COLO668 (cell line): Measurements from ENCODE around the gene WHRN.
A peak's percentile ranks its signal among the peaks of the same experiment; 100 is the strongest.

ENCODE experiments used
- DNase-seq: peaks from one replicate; lab custom pipeline; 2025; ENCODE audit not compliant: unreplicated experiment; lab: John Stamatoyannopoulos, UW

WHRN gene

DNA sequence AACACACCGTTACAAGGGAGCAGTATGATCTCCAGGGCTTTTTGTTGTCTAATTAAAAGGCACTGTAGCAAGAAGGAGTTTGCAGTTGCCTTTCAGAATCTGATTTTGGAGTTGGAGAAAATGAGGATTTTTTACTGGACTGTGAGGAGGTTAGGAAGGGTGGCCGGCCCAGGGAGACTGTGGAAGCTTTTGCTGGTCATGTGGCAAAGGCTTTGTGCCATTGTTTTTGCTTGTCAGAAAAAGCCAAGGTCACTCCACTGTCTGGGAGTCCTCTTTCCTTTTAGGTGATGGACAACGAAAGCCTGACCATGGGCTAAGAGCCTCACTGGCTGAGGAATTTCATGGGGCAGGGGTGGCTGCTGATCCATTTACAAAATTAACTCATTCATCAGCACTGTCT, 10.3 kb upstream of the WHRN start:
- DNase-seq = no peak

DNA sequence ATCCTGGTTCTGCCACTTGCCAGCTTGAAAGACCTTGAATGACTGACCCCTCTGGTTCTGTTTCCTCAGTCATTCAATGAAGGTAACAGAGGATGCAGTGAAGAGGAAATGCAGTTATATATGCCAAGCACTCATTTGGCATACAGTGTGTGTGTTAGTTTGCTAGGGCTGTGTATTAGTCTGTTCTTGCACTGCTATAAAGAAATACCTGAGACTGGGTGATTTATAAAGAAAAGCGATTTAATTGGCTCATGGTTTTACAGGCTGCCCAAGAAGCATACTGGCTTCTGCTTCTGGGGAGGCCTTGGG, 8.6 kb upstream of the WHRN start:
- no peak for DNase-seq

DNA sequence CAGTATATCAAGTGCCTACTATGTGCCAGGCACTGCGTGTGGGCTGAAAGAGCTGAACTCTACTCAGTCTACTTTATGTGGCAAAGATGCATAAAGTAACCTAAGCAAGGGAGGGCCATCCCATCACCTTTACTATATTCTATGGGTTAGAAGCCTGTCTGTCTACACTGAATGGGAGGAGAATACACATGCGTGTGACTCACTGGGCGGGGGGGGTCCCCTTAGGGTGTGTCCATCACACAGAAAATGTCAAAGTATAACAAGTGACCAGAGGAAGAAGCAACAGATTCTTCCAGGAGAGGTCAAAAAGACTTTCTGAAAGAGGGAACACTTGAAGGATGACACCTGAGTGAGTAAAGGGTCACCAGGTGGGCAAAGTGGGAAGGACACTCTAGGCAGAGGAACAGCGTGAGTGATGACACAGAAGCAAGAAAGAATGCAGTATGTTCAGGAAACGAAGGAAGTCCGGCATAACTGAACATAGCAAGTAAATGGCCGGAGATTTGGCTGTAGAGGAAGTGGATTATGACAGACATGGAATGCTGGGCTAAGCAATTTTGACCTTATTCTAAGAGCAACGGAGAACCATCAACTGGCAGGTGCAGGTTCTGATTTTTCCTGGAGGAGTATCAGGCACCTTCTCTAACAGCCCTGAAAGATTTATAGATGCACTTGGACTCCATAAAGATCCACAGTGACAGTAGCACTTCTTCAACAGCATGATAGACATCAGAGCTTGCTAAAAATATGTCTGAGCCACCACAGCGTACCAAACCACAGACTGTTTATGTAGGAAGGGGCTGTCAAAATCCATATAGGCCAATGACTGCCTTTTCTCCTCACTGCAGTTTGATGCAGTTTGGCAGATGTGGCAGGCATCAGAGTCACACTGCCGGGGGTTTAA, 8.0 kb upstream of the WHRN start:
- DNase-seq = no peak

DNA sequence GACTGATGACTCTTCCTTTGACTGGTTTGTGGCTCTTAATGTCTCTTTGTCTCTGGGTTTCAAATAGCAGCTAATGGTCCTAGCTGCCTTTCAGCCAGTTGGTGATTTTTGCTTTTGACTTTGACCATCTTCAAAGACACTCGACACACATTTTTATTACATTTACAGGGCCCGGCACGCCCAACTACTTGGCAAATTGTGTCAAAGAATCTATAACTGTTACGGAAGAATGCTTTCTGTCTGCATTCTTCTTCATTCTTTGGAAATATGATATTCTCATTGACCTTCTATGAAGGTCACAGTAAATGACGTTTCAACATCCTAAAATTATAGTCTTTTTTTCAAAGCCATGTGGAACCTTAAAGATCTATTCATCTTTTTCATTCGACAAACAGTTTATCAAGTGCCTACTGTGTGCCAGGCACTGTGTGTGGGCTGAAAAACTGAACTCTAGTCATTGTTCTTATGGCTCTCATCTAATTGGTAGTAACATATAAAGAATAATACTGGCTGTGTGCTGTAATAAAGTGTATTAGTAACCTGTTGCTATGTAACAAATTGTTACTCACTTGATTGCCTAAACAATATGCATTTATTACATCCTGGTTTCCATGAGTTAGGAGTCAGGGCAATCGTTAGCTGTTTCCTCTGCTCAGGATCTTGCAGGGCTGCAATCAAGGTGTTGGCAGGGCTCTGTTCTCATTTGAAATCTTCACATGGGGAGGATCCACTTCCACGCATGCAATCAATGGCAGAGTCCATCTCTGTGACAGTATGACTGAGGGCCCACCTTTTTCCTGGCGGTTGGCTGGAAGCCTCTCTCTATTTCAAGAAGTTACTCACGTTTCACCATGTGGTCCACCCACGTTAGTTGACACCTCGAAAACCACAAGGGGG, 7.0 kb upstream of the WHRN start:
- no peak for DNase-seq

DNA sequence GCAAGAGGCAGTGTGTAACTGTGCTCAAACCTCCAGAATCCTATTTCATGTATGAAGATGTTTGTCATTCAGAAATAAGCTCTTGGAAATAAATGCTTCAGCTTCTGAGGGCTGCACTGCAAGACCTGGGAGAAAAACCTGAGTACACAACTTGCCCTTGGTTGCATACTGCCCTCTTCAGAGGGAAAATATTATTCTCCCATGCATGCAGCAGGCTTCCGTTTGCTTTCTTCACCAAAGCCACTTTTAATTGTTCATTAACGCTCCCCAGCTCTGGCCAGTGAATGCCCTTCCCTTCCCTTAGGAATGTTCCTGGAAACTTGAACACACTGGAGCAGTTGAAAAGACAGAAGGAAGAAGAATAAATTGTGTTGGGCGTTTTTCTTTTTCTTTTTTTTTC, 2.5 kb upstream of the WHRN start:
- DNase-seq = peak; percentile 6

- no peak for DNase-seq
Observed at GRCh38 chr9:114506082-114506390, 763 bp upstream of the WHRN start.

DNA sequence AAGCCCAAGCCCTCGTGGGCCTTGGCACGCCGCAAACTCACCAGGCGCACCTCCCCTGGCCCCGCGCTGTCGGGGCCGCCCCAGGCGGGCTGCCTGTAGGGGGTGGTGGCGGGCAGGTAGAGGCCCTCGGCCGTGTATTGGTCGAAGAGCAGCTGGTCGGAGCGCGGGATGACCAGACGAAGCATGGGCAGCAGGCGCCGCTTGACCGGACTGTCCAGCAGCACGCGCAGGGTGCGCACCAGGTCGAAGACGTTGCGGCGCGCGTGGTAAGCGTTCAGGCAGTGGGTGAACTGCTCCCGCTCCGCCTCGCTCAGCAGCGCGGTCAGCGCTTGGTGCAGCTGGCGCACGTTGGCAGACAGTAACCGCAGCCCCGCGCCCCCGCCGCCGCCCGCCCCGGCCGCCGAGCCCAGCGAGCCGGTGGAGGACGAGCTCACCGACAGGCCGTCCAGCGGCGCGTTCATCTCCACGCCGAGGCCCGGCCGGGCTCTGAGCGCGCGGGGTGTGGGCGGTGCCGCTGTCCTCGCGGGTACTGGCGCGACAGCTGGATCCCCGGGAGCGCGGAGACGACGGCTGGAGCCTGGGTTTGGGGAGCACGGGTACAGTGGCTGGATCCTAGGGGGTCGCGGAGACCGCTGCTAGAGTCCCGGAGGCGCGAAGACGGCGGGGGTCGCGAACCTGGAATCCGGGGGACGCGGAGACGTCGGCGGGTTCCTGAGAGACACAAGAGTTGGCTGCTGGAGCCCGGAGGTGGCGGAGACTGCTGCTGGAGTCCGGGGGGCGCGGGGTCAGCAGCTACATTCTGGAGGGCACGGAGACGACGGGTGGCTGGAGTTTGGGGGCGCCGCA, 709 bp downstream of the WHRN start:
- peak; percentile 78 for DNase-seq

DNA sequence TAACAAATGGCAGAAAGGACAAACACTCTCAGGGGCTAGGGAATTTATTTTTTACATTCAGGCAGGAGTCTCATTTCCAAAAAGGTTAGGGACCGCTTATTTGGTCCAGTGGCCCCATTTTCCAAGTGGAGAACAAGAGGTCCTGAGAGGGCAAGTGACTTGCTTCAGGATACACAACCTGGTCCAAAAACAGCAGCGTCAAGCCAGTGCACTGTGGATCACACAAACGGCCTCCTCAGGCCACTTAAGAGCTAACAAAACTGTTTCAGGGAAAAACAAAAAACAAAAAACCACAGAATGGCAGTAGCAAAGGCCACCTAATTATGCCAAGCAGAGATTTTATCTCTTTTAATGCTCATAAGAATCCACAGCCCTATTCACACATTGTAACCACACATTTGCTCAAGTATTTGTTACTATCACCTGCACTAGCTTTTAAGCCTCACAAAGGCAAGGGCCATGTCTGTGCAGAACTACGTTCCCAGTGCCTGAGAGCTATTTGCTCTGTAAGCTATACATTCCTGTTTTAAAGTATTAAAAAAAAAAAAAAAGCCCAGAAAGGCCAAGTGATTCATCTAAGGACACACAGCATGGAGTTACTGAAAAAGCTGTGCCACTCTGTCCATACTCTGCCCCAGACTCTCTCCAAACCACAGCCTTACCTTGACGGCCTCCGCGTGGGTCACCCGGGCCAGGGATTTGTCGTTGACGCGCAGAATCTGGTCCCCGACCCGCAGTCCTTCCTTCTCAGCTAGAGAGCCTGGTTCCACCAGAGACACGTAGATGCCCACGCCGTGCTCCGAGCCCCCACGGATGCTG, 1.5 kb downstream of the WHRN start:
- peak; percentile 21 for DNase-seq

DNA sequence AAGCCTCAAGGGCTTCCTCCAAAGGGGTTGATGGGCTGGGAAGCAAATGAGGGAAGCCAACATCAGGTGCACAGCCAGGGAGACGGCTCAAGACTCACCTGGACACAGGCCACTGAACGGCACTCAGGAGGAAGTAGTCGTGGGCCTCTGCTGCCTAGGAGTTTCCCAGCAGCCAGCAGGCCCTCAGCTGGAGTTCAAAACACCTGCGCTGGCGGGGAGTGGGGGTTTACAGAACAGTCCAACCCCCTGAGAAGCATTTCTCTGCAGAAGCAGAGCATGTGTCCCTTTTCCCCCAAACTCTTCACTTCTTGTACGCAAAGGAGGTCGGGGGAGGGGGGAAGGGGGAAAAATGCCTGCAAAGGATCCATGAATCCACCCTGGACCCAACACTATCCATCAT, 2.3 kb downstream of the WHRN start:
- DNase-seq = peak; percentile 61

- peak; percentile 48 for DNase-seq
Observed at GRCh38 chr9:114501796-114502682, 3.2 kb downstream of the WHRN start.

- no peak for DNase-seq
Observed at GRCh38 chr9:114500697-114501292, 4.5 kb downstream of the WHRN start.

DNA sequence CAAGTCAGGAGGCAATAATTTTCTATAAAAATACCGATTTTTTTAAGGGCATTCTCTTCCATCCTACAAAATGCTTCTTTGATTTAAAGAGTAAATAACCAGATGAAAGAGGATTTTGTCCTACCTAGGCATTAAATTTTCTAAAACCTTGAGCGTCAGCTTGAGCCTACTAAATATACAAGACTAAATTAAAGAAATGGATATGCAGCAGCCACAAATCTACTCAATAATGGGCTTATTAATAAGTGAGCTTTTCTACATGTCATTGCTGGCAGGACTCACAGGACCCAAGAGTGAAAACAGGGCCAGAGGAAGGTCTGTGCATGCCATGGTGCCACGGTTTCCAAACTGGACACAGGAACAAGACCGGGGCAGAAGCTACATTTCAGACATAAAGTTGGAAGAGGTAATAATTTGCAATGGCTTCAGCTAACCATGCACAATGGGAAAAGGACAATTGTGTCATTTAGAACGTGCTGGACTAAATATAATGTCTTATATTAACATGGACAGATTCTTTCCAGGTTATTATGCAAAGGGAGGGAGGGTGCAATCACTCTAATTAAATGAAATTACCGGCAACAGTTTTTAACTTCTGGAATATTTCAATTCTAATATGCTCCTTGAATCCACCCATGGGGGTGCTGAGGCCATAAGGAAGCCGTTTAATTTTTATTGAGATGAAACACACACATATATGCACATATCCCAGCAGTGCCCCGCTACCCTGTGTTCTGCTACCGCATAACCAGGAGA, 5.2 kb downstream of the WHRN start:
- no peak for DNase-seq

GRCh38 chr9:114499528-114499927, 5.7 kb downstream of the WHRN start:
- DNase-seq = no peak

DNA sequence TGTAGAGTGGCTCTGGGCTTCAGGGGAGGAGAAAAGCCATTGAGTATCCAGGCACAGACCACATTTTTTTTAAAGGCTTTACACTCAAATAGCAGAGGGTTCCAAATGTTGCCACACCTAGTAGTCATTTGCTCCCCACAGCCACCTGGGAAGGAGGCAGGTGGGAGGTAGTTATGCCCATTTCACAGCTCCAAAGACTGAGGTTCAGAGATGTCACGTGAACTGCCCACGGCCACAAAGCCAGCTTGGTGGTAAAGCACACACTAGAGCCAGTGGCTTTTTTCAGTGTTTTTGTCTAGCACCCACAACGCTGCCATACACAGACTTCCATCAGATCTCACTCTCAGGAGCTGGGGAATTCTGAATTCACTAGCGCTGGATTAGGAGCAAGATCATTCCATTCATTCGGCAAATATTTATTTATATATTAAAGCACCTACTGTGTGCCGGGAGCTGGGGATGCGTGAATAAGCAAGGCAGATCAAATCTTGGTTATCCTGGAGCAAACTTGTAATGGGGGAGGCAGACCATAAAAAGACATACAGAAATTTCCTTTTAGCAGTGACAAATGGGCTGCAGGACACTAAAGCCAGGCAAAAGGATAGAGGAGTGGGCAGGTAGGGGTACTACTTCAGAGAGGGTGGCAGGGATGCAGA, 7.4 kb downstream of the WHRN start:
- DNase-seq = no peak

- no peak for DNase-seq
Observed at GRCh38 chr9:114497236-114497635, 8.0 kb downstream of the WHRN start.

DNA sequence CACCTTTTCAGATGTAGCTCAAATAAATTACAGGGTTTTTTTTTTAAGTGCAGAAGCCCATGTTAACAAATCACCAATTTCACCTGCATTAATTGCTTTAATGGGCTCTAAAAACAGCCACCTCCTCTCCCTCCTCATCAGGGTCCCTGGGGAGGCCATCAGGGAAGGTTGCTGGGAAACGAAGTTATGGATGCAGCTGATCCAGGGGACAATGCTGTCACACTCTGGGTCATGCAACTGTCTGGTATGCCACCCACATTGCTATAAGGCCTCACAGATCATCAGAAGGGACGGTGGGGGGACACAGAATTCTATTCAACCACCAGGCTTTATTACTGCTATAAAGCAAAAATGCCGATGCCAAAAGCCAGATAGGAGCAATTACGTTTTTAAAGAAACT, 9.3 kb downstream of the WHRN start:
- DNase-seq = no peak

GRCh38 chr9:114494776-114495569, 10.3 kb downstream of the WHRN start:
- DNase-seq = no peak
